HEK293 (cell line): ENCODE data around the gene DUSP22.

Experiments
- KLF1 ChIP-seq: fragments of 450-650 bp; formaldehyde crosslinking; IDR thresholded peaks from 2 replicates; pipeline ENCODE4 v1.5.1; 2016; ENCODE audit warnings: missing biosample characterization, missing genetic modification characterization
- ZNF23 ChIP-seq: fragments of 450-650 bp; formaldehyde crosslinking; IDR thresholded peaks from 2 replicates; pipeline ENCODE4 v1.5.1; 2016; ENCODE audit warnings: missing biosample characterization, missing genetic modification characterization, borderline replicate concordance
- ZNF274 ChIP-seq, 2 experiments: fragments of 200-500 bp in 1 of 2; fragments of 450-650 bp in 1 of 2; sonication (Bioruptor generic) in 1 of 2; formaldehyde crosslinking in 1 of 2; IDR thresholded peaks; 2 replicates each; pipeline versions ENCODE4 v1.5.1 to v1.6.1; 2014 to 2016; ENCODE audit warnings: borderline replicate concordance in 1 of 2, inconsistent platforms in 1 of 2, low read length in 1 of 2, missing biosample characterization in 1 of 2, missing genetic modification characterization in 1 of 2
- ZNF768 ChIP-seq: fragments of 450-650 bp; formaldehyde crosslinking; IDR thresholded peaks from 2 replicates; pipeline ENCODE4 v1.5.1; 2018; ENCODE audit warnings: missing biosample characterization, mild to moderate bottlenecking, missing genetic modification characterization
- TF ChIP-seq, protein P1 (sequence below): fragments of 450-650 bp; formaldehyde crosslinking; IDR thresholded peaks from 2 replicates; pipeline ENCODE4 v1.5.1; 2016; ENCODE audit warnings: missing biosample characterization, missing genetic modification characterization

DNA sequence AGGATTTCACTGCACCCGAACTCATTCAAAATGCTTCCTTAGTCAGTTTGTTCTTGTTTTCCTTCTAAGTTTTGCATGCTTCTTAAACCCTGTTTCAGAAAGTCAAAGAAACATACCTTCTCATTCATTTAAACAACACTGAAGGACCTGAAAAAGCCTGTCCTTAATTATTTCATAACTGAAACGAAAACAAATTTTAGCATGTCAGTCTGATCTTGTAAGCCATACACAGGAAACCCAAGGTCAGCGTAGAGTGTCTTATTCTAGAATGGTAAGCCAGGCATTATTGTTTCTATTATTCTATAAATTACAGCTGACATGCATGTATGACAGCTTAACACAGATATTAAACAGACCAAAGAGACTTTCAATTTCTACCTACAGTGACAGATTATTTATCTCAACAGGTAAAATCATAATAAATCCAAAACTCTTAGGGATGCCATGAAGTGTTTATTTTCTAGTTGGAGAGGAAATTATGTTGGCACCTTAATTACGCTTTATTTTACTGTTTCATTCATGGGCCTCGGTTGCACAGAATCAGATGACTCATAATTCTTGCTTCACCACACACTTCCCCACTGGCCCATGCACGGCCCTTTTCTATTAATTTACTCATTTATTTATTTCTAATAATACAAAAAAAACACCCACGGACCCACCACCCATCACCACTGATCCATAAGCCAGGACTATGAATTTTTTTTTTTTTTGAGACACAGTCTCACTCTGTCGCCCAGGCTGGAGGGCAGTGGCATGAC lies 39.3 kb upstream of the DUSP22 start:
- TF ChIP-seq, protein P1, sequence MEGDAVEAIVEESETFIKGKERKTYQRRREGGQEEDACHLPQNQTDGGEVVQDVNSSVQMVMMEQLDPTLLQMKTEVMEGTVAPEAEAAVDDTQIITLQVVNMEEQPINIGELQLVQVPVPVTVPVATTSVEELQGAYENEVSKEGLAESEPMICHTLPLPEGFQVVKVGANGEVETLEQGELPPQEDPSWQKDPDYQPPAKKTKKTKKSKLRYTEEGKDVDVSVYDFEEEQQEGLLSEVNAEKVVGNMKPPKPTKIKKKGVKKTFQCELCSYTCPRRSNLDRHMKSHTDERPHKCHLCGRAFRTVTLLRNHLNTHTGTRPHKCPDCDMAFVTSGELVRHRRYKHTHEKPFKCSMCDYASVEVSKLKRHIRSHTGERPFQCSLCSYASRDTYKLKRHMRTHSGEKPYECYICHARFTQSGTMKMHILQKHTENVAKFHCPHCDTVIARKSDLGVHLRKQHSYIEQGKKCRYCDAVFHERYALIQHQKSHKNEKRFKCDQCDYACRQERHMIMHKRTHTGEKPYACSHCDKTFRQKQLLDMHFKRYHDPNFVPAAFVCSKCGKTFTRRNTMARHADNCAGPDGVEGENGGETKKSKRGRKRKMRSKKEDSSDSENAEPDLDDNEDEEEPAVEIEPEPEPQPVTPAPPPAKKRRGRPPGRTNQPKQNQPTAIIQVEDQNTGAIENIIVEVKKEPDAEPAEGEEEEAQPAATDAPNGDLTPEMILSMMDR (tag by site-specific recombination): no peak
- no peak for TF ChIP-seq ZNF274 (IDR thresholded peaks at IDR 0.05; ENCODE audit: low read length)
- TF ChIP-seq ZNF274 (tag by site-specific recombination; IDR thresholded peaks at IDR 0.05; ENCODE audit: borderline replicate concordance): no peak
- TF ChIP-seq KLF1 (tag by site-specific recombination): no peak
- no peak for TF ChIP-seq ZNF23 (tag by site-specific recombination)
- no peak for TF ChIP-seq ZNF768
